Erythroblast (primary cell): ENCODE data around the gene SSR3.

Experiments
- GATA1 ChIP-seq: IDR thresholded peaks from 2 replicates; pipeline ENCODE4 v1.6.1; 2011; ENCODE audit warnings: low read depth, mild to moderate bottlenecking, control low read depth, low read length, moderate library complexity
- POLR2A ChIP-seq: IDR thresholded peaks from 2 replicates; pipeline ENCODE4 v1.6.1; 2011; ENCODE audit warnings: mild to moderate bottlenecking, low read length

DNA sequence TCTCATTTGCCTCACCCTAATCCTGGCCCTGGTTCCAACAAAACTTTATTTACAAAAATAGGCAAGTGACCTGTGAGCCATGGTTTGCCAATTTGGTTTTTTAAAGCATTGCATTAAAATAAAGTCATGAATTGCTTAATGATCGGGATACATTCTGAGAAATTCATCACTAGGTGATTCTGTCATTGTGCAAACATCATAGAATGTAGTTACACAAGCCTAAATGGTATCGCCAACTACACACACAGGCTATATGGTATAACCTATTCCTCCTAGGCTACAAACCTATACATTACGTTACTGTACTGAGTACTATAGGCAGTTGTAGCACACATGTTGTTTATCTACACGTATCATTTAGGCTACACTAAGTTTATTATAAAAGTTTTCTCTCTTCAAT, 45.9 kb upstream of the SSR3 start:
- no peak for TF ChIP-seq POLR2A
- TF ChIP-seq GATA1: no peak
